ENCODE measurements around the gene BCKDHB. TPM values are rescaled to one million over a fixed set of nuclear protein-coding genes. Genes with fewer than 3 reads are reported as not detected.
"Not testable (repeated sequence)": the region's sequence is repeated elsewhere in the genome, so short reads cannot be mapped to it uniquely, and the experiment has no call there.

The BCKDHB gene
- total RNA-seq, 1 donor from 2014 or later: 12.9 TPM

GRCh38 chr6:80233262-80233661, 126.8 kb downstream of the BCKDHB start:
- Mint-ChIP-seq H3K4me1 (ENCODE audit: low read depth) (peaks cover 27% of the 10 kb centered on the region), H3K36me3 (ENCODE audit: low read depth) (peaks cover 1% of the 10 kb centered on the region), H3K4me3 (ENCODE audit: unreplicated experiment) (no peak overlapping the region), H3K27me3 (ENCODE audit: low read depth) (no peaks in the 10 kb centered on the region), H3K9me3 (ENCODE audit: low read depth) (no peaks in the 10 kb centered on the region), H3K27ac (ENCODE audit: unreplicated experiment) (no peak overlapping the region)
- no peak for DNase-seq (ENCODE audit: low spot score)
- no peak for TF ChIP-seq CTCF (IDR thresholded peaks at IDR 0.05)

- DNase-seq (ENCODE audit: low spot score): no peak
- no peak overlapping the region for H3K27ac Mint-ChIP-seq (ENCODE audit: unreplicated experiment)
- H3K36me3 Mint-ChIP-seq (ENCODE audit: low read depth): peaks cover 1% of the 10 kb centered on the region
- no peak for TF ChIP-seq CTCF (IDR thresholded peaks at IDR 0.05)
- H3K4me3 Mint-ChIP-seq (ENCODE audit: unreplicated experiment): no peak overlapping the region
- H3K4me1 Mint-ChIP-seq (ENCODE audit: low read depth): peaks cover 27% of the 10 kb centered on the region
- no peaks in the 10 kb centered on the region for H3K27me3 Mint-ChIP-seq (ENCODE audit: low read depth)
- peaks cover 3% of the 10 kb centered on the region for H3K9me3 Mint-ChIP-seq (ENCODE audit: low read depth)
Measured at GRCh38 chr6:80233958-80234357, 127.5 kb downstream of the BCKDHB start.

GRCh38 chr6:80234401-80234800, 127.9 kb downstream of the BCKDHB start:
- Mint-ChIP-seq H3K9me3 (ENCODE audit: low read depth) (peaks cover 5% of the 10 kb centered on the region), H3K27ac (ENCODE audit: unreplicated experiment) (no peak overlapping the region), H3K4me3 (ENCODE audit: unreplicated experiment) (no peak overlapping the region), H3K36me3 (ENCODE audit: low read depth) (no peaks in the 10 kb centered on the region), H3K27me3 (ENCODE audit: low read depth) (no peaks in the 10 kb centered on the region), H3K4me1 (ENCODE audit: low read depth) (peaks cover 27% of the 10 kb centered on the region)
- no peak for DNase-seq (ENCODE audit: low spot score)
- TF ChIP-seq CTCF (IDR thresholded peaks at IDR 0.05): no peak

- peaks cover 27% of the 10 kb centered on the region for H3K4me1 Mint-ChIP-seq (ENCODE audit: low read depth)
- peaks cover 7% of the 10 kb centered on the region for H3K9me3 Mint-ChIP-seq (ENCODE audit: low read depth)
- no peak for TF ChIP-seq CTCF (IDR thresholded peaks at IDR 0.05)
- H3K4me3 Mint-ChIP-seq (ENCODE audit: unreplicated experiment): no peak overlapping the region
- no peaks in the 10 kb centered on the region for H3K27me3 Mint-ChIP-seq (ENCODE audit: low read depth)
- DNase-seq (ENCODE audit: low spot score): no peak
- H3K27ac Mint-ChIP-seq (ENCODE audit: unreplicated experiment): peak overlapping the region; percentile 1
- H3K36me3 Mint-ChIP-seq (ENCODE audit: low read depth): peaks cover 1% of the 10 kb centered on the region
Measured at GRCh38 chr6:80234908-80235307, 128.4 kb downstream of the BCKDHB start.

GRCh38 chr6:80235647-80236046, 129.2 kb downstream of the BCKDHB start:
- Mint-ChIP-seq H3K4me3 (ENCODE audit: unreplicated experiment) (no peak overlapping the region), H3K27me3 (ENCODE audit: low read depth) (no peaks in the 10 kb centered on the region), H3K9me3 (ENCODE audit: low read depth) (peaks cover 12% of the 10 kb centered on the region), H3K36me3 (ENCODE audit: low read depth) (peaks cover 5% of the 10 kb centered on the region), H3K27ac (ENCODE audit: unreplicated experiment) (no peak overlapping the region), H3K4me1 (ENCODE audit: low read depth) (peaks cover 27% of the 10 kb centered on the region)
- no peak for DNase-seq (ENCODE audit: low spot score)
- peak; percentile 37 for TF ChIP-seq CTCF (IDR thresholded peaks at IDR 0.05)

GRCh38 chr6:80238754-80239153, 132.3 kb downstream of the BCKDHB start:
- H3K27me3 Mint-ChIP-seq (ENCODE audit: low read depth): not testable (repeated sequence)
- H3K9me3 Mint-ChIP-seq (ENCODE audit: low read depth): peaks cover 12% of the 10 kb centered on the region

More at GRCh38 chr6:80238754-80239153, 132.3 kb downstream of the BCKDHB start:
- not testable (repeated sequence) for DNase-seq (ENCODE audit: low spot score); H3K4me3 Mint-ChIP-seq (ENCODE audit: unreplicated experiment); H3K36me3 Mint-ChIP-seq (ENCODE audit: low read depth); H3K27ac Mint-ChIP-seq (ENCODE audit: unreplicated experiment)
- peaks cover 19% of the 10 kb centered on the region for H3K4me1 Mint-ChIP-seq (ENCODE audit: low read depth)
